CD1c-positive myeloid dendritic cell (primary cell): Measurements from ENCODE around the gene HECTD1.
"Not testable (repeated sequence)": the region's sequence is repeated elsewhere in the genome, so short reads cannot be mapped to it uniquely, and the experiment has no call there.

ENCODE experiments used
- DNase-seq: peaks from one replicate; pipeline ENCODE4 v3.0.0-alpha.2; 2016; ENCODE audit errors: extremely low spot score

HECTD1 gene

DNA sequence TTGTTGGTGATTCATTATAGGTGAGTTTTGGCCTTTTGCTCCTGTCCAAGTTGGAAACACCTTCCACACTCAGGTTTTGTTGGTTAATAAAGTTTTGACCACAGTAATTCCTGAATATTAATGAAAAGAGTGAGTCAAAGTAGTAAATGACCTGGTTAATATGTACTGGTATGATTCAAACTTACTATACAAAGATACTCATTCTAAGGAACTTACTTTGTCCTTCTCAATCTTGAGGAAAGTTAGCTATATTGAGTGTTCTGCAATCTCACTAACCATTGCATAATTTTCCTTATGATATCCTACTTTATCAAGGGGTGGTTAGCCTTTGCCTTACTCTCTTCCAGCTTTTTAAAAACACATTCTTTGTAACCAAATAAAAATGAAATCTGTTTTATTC, 20.9 kb upstream of the HECTD1 start:
- DNase-seq, result peak; percentile 54

DNA sequence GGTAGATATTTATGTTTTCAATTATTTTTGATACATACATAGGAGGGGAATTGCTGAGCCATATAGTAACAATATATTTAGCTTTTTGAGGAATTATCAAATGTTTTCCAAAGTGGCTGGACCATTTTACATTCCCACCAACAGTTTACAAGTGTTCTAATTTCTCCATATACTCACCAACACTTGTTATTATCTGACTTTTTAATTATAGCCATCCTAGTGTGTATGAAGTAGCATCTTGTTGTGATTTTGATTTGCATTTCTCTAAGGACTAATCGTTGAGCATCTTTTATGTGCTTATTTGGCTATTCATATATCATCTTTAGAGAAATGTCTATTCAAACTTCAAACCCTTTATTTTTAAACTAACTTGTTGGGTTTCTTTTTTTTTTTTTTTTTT, 17.2 kb upstream of the HECTD1 start:
- no peak for DNase-seq

DNA sequence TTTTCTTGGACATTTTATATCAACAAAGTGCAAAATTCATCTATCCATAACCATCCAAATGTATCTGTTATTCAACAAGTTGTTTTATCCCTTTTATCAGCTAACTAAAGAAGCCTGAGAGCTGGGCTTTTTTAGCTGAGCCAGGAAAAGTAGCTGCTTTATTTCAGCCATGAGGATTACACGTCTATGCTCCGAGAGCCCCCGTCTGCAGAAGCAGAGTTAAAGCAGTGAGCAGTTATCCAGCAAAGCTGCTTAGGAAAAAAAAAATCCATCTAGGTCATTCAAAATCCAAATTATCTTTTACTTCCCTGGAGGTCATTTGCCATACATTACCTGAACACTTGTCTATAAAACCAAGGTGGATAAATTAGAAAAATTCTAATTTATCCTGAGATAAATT, 15.7 kb upstream of the HECTD1 start:
- no peak for DNase-seq

DNA sequence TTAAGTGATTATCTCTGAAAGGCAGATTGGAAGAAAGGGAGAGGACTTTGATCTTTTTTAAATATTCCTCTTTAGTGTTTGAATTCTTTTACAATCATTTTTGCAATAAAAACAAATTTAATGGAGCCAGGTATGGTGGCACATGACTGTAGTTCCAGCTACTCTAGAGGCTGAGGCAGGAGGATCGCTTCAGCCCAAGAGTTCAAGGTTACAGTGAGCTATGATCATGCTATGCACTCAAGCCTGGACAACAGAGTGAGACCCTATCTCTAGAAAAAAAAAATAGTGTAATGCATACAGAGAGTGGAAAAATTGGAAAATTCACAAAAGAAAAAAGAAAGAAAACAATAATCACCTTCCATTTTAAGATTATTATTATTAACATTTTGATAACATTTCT, 15.2 kb upstream of the HECTD1 start:
- no peak for DNase-seq

DNA sequence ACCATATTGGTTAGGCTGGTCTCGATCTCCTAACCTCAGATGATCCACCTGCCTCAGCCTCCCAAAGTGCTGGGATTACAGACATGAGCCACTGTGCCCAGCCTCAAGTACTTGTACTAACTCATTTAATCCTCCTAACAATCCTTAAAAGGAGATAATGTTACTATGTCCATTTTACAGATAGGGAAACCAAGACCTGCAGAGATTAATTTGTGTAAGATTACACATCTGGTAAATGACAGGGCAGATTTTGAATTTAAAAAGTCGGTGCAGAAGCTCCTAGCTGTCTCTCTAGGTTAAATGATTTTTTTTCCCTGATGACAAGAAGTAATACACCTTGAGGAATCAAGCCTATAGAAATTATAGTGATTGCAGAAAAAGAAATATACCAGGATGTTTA, 13.7 kb upstream of the HECTD1 start:
- no peak for DNase-seq

DNA sequence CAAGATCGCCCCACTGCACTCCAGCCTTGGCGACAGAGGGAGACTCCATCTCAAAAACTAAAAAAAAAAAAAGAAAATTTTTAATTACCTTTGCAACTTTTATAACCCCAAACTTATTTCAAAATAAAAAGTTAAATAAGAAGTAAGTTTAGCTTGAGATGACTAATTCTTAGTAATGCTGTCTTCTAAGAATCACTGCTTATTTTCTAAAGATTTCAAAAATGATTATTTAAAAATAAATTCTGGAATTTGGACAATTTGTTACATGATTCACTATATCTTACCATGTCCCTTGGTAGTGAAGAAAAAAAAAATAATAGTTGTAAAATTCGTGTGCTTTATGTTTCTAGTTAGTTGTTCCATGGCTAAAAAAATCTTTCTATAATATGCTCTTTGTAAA, 11.6 kb upstream of the HECTD1 start:
- DNase-seq, result no peak

DNA sequence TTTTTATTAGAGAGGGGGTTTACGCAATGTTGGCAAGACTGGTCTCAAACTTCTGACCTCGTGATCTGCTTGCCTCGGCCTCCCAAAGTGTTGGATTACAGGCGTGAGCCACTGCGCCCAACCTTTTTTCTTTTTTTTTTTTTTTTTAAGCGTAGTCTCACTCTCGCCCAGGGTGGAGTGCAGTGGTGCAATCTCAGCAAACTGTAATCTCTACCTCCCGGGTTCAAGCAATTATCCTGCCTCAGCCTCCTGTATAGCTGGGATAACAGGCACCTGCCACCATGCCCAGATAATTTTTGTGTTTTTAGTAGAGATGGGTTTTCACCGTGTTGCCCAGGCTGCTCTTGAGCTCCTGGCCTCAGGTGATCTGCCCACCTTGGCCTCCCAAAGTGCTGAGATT, 8.8 kb upstream of the HECTD1 start:
- DNase-seq, result no peak

DNA sequence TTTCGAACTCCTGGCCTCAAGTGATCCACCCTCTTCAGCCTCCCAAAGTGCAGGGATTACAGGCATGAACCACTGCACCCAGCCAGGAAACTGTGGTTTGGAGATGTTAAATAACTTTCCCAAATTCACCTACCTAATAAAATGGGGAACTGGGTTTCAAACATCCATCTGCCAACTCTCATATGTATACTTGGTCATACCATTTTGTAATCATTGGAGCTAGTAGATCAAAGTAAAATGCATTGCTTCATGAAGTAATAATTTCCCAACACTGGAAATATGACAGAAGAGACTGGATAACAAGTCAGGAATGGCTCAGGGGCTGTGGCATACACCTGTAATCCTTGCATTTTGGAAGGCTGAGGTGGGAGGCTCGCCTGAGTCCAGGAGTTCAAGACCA, 5.3 kb upstream of the HECTD1 start:
- no peak for DNase-seq

DNA sequence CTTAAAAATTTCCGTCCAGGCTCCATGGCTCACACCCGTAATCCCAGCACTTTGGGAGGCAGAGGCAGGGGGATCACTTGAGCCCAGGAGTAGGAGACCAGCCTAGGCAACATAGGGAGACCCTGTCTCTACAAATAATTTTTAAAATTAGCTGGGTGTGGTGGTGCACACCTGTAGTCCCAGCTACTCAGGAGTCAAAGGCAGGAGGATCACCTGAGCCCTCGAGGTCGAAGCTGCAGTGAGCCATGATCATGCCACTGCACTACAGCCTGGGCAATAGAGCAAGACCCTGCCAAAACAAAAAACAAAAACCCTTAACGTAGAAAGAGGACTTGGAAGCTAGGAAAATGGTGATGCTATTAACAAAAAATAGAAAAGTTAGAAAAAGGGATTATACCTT, 2.0 kb upstream of the HECTD1 start:
- DNase-seq, result no peak

DNA sequence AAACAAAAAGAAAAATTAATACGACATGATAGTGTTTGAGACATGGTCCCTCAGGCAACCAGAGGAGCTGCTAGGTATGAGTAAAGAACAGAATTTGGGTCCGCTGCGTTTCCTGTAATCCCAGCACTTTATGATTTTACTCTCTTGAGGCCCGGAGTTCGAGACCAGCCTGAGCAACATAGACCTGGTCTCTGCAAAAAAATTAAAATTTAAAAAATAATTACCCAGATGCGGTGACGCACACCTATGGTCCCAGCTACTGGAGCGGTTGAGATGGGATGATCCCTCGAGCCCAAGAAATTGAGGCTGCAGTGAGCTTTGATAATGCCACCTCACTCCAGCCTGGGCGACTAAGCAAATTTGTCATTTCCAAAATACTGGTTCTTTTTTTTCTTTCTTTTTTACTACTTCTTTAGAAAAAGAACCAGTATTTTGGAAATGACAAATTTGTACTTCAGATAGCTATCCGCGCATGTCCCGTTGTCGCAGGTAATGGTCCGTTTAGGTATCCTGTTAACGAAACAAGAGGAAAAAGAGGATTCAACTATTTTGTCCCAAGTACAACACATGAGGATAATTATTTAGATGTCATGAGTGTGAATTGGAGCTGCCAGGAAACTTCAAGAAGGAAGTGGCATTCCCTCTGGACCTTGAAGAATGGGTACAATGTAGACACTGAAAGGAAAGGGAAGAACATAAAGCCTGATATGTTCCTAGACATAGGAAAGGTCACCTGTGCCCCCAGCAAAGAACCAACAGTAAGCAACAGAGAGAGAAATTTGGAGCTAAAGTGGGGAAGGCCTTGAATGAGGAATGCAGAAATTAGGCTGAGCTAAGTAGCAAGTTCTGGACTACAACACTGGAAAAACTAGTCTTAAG, 1.2 kb upstream of the HECTD1 start:
- DNase-seq, result no peak

DNA sequence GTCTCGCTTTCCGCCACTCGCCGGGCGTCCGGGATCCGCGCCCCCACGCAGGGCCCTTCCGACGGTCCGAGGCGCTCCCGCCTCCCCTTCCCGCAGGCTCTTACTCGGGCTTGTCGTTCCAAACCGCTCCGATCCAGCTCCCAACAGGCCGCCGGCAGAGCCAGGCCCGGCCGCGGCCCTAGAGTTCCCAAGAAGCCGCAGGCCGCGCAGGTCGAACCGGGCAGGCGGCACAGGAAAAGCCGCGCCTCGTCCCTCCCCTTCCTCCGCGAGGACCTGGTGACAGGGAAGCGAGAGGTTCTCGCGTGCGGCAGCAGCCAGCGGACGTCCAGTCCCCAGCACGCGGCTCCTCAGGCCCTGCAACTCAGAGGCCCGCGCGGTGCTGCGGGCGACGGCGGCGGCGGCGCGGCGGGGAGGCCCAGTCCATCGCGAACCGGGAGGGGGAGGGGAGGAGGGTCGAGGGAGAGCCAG, 272 bp downstream of the HECTD1 start:
- no peak for DNase-seq

DNA sequence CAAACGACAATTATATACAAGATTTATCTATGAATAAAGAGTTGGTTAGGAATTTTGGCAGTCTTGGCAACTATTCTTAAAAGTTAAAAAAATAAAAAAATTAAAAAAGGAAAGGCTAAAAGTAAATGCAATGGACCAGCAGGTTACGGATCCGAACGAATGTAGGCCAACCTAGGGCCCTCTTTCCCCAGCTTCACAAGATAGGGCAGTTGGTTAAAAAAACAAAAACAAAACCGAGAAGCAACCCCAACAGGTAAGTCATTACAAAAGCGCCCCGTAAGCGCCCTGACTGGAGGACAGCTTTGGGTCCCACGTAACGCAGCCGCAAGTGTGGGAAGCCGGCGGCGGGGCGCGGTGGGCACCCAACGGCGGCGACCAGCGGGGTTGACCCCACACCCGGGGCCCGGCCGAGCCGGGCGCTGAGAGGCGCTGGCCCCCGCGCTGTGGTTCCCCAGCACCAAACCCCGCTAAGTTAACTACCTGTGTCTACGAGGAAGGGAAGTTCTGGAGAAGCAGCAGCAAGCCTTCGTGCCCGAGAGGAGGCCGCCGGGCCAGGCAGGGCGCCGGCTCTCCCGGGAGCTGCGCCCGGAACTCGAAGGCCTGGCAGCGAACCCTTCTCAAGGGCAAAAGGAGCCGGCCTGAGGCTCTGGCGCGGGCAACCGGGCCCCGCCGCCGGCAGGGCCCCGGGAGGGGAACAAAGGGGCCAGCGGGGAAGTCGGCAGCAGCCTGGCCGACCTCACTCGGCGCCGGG, 882 bp downstream of the HECTD1 start:
- DNase-seq, result peak; percentile 58

DNA sequence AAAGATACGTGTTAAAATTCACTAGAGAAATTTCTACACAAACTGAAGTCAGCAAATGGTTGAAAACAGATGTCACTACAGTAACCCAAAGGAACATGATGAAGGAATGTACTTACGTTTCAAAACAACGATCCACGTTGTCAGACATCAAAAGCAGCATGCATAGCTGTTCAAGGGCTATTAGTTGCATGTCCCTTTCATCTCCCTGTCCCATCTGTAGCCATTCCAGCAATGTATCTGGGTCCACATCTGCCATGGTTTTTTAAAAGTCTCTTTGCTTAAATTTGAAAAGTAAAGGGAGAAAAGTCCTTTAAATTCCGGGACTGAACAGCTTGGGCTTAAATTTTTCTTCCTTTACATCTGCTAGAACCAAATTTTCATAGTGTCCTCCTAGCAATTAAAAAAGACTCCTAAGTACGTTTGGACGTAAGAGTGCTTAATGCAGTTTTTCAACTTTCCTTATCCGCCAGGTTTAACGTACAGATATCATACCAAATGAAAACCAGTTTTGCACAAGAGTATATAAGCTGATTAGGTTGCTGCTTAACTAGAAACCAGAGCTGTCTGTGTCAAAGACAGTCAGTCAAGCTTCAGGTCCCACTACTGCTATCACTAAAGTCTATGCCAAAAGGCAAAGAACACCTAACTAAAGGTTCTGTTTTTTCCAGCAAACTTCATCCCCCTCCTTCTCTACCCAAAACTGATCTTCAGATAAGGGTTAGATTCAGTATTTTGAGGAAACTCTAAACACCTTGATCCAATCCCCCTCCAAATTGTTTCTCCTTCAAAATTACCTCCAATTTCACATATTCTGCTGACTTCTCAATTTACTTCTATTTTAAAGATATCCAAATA, 1.7 kb downstream of the HECTD1 start:
- peak; percentile 16 for DNase-seq

DNA sequence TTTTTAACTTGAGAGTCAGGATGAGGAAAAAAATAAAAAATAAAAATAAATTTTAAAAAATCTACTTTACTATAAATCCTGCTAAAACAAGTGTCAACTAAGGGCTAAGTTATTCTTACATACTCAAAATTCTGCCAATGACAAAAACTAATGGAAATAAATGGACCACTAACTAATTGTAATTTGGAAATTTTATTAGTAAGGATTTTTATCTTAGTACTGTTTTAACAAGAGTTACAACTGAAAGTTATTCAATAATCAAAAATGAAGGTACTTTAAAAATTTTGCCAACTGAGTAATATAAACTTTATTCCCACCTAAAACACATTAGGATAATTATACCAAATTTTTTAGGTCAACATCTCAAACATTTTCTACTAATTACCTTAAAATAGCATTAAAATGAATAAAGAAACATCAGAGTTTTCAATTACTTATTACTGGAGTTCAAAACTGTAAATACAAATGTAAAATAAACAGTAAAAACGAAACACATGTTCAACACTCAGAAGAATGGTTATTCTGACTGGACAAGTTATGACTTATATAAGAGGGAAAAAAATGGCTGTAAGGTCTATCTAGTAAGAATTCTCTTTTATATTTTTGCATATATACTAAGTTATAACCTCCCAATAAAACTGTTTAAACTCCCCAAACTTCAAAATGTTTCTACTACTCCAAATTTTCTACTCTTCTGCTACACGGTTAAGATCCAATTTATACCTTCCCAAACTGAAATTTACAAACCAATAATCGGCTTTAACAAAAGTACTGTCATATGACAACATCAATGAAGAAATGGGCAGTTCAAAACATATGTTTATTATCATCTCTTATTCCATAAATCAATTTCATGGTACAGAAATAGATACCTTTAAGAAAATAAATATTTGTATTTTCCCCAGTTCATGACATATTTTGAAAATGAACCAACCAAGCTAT, 2.7 kb downstream of the HECTD1 start:
- DNase-seq, result no peak

DNA sequence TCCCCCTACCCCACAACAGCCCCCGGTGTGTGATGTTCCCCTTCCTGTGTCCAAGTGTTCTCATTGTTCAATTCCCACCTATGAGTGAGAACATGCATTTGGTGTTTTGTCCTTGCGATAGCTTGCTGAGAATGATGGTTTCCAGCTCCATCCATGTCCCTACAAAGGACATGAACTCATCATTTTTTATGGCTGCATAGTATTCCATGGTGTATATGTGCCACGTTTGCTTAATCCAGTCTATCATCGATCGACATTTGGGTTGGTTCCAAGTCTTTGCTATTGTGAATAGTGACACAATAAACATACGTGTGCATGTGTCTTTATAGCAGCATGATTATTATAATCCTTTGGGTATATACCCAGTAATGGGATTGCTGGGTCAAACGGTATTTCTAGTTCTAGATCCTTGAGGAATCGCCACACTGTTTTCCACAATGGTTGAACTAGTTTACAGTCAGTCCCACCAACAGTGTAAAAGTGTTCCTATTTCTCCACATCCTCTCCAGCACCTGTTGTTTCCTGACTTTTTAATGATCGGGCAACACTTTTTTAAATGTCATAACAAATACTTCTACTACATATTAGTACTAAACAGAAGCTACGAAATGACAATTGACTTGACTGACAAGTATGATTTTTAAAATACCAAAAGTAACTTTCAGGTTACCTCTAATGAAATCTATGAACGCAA, 3.5 kb downstream of the HECTD1 start:
- DNase-seq, result not testable (repeated sequence)

DNA sequence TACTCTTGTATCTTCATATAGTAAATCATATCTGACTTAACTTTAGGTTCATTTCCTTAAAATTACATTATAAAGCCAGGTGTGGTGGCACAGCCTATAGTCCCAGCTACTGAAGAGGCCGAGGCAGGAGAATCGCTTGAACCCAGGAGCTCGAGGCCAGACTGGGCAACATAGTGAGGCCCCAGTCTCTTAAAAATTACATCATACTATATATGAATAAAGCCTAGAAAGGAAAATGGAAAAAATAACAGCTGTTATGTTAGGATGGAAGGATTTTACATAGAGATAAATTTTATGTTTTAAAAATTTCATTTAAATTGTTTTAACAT, 4.2 kb downstream of the HECTD1 start:
- DNase-seq, result no peak

DNA sequence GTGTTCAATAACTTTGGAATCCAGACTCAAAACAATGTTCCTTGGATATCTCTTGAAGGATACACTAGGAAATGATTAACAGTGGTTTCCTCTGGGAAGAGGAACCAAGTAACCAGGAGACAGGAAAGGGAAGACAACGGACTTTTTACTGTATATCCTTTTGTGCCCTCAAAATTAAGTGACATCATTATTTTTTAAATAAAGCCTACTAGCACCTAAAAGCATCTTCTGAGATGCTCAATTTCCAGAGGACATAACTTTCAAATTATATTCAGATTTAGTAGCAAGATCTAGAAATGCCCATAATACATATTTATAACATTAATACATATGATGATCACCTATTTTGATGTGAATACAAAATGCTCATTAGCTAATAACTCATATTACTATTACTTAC, 6.5 kb downstream of the HECTD1 start:
- no peak for DNase-seq

DNA sequence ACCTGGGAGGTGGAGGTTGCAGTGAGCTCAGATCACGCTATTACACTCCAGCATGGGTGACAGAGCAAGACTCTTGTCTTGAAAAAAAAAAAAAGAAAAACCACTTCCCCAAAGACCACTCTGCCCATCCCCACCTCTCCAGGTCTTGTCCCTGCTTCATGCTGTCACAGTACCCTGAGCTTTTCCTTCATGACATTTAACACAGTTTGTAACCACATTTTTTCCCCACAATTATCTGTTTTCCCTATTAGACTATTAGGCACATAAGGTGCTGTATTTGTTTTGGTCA, 6.9 kb downstream of the HECTD1 start:
- DNase-seq, result no peak

DNA sequence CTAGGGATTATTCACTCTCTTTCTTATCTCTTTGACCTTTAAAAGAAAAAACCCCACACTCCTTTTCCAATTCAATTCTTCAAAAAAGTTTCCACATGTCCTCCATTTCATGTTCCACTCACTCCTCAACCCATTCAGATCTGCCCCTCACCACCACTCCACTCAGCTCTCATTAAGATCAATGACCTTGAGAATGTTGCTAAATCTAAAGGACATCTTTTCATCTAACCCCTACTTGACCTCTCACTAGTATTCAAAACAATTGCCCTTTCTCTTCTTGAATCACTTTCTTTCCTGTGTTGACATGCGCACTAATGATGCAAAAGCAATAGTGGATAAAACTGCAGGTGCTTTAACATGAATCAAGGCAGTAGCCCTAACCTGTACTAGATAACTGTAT, 9.9 kb downstream of the HECTD1 start:
- DNase-seq, result no peak

DNA sequence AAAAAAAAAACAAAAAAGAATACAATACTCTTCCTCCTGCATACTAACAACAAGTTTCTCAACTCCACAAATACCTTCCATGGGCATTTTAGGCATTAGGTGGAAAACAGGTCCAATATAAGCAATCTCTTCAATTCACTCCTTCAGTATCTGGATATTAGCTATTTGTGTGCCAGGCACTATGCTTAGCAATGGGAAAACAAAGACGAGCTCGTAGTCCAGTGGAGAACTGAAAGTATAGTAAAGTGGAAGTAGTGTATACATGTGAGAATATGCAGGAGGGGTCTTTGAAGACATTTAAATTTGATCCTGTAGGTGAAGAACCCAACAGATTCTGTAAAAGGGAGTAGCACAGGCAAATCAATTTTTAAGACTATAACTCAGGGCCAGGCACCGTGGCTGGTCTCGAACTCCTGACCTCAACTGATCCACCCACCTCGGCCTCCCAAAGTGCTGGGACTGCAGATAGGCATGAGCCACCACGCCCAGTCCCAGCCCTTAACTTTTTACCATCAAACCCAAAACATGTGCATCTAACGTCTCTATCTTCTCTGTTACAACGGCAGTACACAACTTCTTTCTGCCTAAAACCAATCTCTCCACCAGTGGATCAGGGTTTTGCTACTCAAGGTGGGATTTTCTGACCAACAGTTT, 10.6 kb downstream of the HECTD1 start:
- peak; percentile 44 for DNase-seq
